Articular chondrocyte of knee joint (primary cell): Measurements from ENCODE around the gene ATP5PF. TPM values are rescaled to one million over a fixed set of nuclear protein-coding genes. Genes with fewer than 3 reads are reported as not detected.

Experiments used
- total RNA-seq: library from RNA; depleted of rRNA; stranded (reverse); fragments of >200 nt; gene quantifications from 2 replicates; pipeline ENCODE4 v1.2.3, GENCODE V29; 2012

The ATP5PF gene
- 61.4 and 79.8 TPM in 2 replicates for total RNA-seq

GRCh38 chr21:25734904-25735645 lies at the start of gene ATP5PF, which contains the start of gene GABPA:
ATP5PF (minus strand) TSS chr21:25734904; CDS start chr21:25729794, 5,110 bp downstream.
GABPA (plus strand) TSS chr21:25734972; CDS start chr21:25741599, 6,627 bp downstream.

Other genes starting within 250 kb of the ATP5PF start
- gene MRPL39, start 127.4 kb downstream of the ATP5PF start, total RNA-seq, result 28.2 and 29.4 TPM in 2 replicates
- 0.78 and 2.9 TPM in 2 replicates for gene JAM2, start 95.6 kb downstream of the ATP5PF start, total RNA-seq
- 28.4 and 35.9 TPM in 2 replicates for gene GABPA, start 68 bp upstream of the ATP5PF start, total RNA-seq